Activated CD4-positive, alpha-beta T cell treated with anti-CD3 and anti-CD28 coated beads for 48 hours (primary cell): Measurements from ENCODE around the gene BORCS5.
"Not testable (repeated sequence)": the region's sequence is repeated elsewhere in the genome, so short reads cannot be mapped to it uniquely, and the experiment has no call there.

Source experiments
- DNase-seq: peaks from one replicate; pipeline ENCODE4 v3.0.0-alpha.2; 2020

BORCS5 gene

DNA sequence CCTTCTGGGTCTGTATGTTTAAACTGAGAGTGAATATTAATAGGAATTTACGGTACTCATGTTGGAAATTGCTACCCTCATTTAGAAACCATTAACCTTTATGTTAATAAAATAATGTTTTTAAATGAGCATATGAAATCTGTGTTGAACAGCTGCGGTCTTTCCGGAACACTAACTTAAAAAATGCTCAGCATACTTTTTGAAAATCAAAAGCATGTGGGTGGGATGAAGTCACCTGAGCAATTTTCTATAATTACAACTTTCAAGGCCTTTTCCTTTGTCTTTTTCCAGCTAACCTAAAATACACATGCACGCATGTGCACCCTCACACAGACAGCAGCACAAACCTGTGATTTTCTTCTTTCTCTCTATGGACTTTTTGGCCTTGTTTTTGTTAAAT lies 39.8 kb downstream of the BORCS5 start:
- no peak for DNase-seq

DNA sequence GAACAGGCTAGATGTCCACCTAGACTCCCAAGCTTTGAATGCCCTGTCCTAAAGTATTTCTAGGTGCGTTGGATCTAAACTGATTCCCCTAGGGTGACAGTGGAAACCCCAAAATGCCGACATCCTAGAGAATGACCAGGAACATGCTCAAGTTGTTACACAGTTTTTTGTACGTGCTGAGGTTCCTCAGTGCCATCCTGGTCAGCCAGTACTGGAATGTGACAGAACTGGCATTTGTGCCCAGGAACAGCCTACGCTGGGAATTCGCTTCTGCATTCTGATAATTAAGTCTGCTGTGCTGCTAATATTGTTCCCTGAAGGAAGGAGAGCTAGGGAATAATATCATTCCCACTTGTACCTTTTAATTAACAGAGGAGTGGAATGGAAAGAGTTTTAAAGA lies 40.3 kb downstream of the BORCS5 start:
- no peak for DNase-seq

DNA sequence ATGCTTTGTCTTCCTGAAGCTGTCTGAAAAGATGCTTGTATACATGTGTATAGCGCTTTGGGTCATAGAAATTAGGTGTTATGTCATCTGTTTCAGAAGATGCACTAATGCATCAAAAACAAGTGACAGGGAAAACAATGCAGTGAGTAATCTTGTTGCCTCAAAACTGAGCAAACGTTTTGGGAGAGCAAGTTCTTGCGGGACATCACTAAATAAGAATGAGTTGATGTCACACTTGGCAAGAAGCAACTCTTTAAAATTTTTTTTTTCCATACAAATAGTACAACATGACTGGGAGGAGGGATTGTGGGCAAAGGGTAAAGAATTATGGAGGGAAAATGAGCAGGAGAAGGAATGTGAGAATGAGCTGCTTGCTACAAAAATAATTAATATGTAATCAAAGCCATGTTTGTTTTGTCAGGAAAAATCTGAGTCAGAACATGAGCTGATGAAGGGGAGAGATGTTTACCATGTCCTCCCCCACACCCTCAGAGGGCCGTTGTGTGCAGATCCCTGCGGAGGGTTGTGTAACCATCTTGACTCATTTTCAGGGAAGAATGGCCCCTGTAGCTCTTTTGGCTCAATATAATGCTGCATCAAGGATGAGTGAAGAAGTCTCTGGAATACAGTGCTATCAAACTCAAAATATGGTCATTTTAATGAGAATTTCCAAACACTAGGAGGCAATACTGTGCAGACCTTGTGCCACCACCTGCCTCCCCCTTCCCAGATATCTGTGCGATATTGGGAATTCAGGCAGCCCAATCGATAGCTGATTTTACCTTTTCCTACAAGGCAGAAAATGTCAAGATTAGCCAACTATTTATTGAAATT lies 41.4 kb downstream of the BORCS5 start:
- no peak for DNase-seq

DNA sequence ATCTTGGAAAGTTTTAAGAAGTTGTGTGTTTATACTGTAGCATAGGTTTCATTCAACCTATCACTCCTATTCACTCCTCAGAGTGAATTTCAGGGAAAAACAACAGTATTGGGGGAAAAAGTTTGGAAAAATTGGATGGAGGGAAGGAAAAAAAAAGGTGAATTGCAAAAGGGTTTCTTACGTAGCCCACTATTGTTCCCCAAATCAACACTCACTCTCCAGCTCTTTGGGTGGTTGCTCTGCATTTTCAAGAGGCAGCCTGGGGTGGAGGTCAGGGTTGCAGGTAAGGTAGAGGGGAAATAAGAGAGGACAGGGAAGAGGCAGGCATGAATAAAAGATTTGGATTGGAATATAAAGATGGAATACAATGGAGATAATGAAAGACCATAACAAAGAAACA lies 42.3 kb downstream of the BORCS5 start:
- no peak for DNase-seq

DNA sequence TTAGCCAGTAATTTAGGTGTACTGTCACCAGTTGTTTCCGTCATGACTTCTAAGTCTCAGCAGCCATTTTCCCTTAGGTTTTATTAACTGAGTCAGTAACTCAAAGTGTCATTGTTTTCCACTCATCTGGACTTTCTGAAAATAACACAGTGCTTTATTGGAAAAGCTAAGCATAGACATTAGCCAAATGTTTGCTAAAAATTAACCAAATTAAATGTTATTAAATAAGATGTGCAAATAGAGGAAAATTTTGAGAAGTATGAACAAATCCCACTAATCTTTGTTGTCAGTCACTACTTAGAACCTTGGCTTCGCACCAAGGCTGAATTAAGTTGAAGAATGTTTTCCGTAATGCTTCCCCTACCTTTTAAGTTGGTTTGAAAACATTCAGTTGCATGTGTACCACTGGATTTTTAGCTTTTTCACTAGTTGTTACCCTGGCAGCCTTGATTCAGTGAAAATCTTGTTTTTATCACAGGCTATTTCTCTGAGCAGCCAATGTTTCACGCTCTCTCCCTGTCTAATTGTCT lies 43.0 kb downstream of the BORCS5 start:
- no peak for DNase-seq

DNA sequence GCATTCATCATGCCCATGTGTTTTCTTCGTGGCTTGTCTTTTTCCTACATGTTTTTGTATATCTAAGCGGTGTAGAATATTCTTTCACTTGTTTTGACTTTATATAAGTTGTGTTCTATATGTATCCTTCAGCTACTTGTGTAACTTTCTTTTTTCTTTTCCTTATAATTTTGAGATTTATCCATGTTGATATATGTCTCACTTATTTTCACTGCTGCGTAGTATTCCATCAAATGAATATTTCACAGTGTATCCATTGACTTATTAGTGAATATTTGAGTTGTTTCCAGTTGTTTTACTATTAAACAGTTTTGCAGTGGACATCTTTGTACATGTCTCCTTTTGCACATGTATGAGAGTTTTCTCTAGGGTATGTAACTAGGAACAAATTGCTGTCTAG lies 43.9 kb downstream of the BORCS5 start:
- no peak for DNase-seq

DNA sequence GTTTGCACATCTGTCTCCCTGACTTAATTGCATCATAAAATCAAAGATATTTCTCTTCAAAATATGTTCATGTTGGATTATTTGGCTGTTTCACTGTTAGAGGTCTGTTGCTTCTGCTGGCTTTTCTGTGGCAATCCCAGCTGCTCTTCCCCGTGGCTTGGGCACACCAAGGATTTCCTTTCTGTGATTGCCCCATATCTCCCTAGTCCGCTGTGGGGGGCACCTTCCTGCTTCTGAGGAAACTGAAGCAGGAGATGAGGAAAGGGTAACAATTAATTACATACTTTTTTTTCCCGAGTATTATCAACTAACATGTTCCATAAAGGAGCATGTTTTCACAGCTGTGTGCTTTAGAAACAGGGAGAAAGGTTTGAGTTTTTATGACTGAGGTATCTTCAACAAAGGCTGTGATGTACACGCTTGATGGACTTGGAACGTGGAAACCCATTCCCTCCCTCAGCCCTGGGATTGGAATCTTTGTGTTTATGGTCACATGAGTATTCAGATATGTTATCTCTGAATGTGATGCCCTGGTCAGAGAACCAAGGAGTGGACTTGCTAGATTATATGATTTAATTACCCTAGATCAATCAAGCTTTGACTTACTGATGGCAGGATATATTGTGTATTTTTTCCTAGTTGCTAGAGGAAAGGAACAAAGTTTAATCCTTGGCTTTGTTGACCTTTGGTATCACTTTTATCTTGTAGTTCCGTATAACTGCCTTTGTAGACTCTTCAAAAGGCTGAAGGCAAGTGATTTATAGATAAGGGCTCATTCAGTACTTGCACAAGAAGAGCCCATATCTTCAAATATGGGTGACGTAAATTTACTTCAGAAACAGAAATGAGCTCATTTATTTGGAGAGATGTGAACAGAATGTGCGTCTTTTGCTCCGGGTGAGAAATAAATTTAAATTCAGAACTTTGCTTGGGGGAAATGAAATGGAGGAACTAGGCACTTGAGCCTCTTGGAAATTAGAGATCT lies 46.7 kb downstream of the BORCS5 start:
- DNase-seq, result no peak

DNA sequence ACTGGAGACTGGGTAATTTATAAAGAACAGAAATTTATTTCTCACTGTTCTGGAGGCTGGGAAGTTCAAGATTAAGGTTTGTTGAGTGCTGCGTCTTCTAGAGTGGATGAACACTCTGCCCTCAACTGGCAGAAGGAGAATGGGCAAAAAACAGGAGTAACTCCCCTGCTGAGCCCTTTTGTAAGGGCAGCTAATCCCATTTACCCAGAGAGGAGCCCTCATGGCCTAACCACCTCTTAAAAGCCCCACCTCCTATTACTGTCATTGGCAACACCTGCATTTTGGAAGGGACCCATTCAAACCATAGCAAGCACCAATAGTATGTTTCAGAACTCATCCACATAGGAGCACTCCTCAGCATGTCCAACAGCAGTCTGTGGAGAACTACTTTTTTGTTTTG lies 47.4 kb downstream of the BORCS5 start:
- no peak for DNase-seq

DNA sequence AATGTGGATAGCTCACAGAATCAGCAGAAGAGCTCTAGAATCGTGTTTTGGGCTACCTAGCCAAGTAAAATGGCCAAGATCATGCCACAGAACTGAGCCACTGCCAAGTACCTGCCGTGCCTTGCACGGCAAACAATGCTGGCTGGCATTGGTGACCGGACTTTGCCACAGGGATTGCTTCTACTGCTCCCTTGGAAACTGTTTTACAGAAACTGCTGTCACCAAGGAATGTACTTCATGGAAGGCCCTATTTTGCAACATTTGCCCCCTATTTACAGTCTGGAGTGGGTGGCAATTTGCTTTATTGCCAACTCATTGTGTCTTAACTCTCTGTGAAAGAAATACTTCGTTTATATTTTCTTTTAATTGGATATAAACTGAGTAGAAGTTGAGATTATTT lies 49.0 kb downstream of the BORCS5 start:
- no peak for DNase-seq

DNA sequence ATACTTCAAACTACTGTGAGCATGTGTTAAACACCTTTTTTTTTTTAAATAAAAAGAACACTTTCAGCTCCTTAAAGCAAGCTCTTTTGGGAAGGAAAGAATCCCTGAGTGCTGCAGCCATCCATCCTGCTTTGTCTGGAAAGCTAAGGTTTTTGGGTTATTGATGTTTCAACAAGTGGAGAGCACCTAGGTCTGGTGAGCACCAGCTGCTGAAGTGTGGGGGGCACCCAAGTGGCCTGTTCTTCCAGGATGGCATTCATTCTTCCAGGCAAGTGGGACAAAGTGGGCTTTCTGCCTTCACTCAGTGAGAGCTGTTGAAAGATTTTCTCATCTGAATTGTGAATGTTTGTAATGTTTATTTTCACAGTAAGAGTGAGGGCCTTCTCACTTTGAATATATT lies 49.9 kb downstream of the BORCS5 start:
- no peak for DNase-seq

DNA sequence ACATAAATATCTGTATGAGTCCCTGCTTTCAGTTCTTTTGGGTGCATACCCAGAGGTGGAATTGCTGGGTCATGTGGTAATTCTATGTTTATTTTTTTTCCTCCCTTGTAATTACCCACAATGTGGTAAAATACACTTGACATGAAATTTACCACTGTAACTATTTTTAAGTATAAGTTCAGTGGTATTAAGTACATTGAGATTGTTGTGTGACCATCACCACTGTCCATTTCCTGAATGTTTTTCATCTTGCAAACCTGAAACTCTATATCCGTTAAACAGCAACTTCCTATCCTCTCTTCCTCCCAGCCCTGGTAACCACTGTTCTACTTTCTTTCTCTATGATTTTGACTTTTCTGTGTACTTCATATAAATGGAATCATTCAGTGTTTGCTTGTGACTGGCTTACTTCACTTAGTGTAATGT lies 51.4 kb downstream of the BORCS5 start:
- DNase-seq, result no peak

DNA sequence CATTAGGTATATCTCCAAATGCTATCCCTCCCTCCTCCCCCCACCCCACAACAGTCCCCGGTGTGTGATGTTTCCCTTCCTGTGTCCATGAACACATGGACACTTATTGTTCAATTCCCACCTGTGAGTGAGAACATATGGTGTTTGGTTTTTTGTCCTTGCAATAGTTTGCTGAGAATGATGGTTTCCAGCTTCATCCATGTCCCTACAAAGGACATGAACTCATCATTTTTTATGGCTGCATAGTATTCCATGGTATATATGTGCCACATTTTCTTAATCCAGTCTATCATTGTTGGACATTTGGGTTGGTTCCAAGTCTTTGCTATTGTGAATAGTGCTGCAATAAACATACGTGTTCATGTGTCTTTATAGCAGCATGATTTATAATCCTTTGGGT lies 52.5 kb downstream of the BORCS5 start:
- not testable (repeated sequence) for DNase-seq

DNA sequence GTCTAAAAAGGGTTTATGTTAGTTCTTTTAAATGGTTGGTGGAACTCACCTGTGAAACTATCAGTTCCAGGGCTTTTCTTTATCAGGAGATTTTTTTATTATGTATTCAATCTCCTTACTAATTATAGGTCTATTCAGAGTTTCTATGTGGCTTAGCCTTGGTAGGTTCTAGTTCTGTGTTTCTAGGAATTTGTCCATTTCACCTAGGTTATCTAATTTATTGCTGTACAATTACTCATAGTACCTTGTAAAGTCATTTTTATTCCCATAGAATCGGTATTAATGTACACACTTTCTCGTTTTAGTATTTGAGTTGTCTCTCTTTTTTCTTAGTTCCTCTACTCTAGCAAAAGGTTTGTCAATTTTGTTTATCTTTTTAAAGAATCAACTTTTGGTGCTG lies 59.0 kb downstream of the BORCS5 start:
- no peak for DNase-seq

DNA sequence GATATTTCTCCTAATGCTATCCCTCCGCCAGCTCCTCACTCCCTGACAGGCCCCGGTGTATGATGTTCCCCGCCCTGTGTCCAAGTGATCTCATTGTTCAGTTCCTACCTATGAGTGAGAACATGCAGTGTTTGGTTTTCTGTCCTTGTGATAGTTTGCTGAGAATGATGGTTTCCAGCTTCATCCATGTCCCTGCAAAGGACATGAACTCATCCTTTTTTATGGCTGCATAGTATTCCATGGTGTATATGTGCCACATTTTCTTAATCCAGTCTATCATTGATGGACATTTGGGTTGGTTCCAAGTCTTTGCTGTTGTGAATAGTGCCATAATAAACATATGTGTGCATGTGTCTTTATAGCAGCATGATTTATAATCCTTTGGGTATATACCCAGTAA lies 62.3 kb downstream of the BORCS5 start:
- not testable (repeated sequence) for DNase-seq

DNA sequence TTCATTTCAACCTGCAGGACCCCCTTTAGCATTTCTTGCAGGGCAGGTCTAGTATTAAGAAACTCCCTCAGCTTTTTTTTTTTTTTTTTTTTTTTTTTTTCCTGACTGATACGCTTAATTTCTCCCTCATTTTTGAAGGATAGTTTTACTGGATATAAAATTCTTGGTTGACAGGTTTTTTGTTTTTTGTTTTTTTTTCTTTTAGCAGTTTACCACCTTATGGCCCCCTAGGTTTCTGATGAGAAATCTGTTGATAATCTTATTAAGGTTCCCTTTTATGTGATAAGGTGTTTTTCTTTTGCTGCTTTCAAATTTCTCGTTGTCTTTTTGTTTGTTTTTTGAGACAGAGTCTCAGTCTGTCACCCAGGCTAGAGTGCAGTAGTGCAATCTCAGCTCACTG lies 66.5 kb downstream of the BORCS5 start:
- no peak for DNase-seq

DNA sequence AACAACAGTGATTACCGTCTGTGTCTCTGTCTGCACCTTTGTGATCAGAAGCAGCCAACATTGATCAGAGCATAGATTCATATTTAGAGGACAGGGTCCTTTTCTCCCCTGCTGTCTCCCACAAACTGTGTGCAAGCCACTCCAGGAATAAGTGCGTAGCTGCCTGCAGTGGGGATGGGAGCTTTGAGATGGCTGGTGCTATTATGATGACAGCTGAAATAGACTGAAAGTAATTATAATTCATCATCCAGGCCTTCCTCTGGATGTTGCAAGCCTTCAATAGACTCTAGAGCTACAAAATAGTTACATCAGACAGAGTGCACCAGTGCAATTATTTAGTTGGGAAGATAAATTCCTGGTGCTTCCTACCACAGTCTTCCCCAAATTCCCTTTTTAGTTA lies 68.1 kb downstream of the BORCS5 start:
- DNase-seq, result no peak

DNA sequence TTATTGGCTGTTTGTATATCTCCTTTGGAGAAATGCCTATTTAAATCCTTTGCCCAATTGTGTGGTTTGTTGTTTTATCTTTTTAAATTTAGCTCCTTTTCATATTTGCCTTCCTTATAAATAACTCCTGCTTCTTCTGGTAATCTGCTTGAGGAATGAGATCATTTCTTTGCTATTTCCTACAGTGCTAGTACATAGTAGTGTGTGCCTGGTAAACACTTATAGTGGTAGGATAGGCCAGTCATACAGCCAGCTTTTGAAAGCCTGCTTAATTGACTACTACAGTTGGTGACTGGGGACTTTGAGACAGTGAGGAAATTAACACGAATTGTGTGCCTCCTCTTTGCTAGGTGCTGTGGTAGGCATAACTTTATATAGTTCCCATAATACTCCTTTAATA lies 68.7 kb downstream of the BORCS5 start:
- no peak for DNase-seq

DNA sequence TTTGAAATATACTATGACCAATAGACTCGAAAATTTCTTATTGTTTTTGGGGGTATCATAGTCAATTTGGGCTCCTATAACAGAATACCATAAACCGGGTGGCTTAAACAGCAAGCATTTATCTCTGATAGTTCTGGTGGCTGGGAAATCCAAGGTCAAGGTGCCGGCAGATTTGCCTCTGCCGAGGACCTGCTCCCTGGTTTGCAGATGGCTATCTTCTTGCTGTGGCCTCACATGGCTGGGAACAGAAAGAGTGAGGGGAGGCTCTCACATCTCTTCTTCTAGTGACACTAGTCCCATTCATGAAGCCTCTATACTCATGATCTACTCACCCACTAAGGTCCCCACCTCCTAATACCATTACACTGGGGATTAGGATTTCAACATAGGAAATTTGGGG lies 70.7 kb downstream of the BORCS5 start:
- no peak for DNase-seq

DNA sequence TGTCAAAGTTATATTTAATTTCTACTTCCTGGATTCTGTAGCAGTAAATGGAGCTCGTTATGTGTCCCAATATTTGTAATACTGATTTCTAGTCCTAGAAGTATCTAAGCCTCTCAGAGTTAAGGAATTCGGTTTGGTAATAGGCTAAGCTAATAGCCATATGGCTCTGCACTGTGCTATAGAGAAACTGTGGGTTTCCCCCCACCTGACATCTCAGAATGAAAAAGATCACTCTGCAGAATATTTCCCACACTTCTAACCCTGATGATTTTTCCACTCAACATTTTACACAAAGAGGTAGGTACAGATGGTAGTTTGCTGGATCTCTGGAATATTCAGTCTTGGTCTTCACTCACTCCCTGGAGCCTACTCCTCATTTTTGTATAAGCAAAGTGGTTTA lies 71.2 kb downstream of the BORCS5 start:
- no peak for DNase-seq

DNA sequence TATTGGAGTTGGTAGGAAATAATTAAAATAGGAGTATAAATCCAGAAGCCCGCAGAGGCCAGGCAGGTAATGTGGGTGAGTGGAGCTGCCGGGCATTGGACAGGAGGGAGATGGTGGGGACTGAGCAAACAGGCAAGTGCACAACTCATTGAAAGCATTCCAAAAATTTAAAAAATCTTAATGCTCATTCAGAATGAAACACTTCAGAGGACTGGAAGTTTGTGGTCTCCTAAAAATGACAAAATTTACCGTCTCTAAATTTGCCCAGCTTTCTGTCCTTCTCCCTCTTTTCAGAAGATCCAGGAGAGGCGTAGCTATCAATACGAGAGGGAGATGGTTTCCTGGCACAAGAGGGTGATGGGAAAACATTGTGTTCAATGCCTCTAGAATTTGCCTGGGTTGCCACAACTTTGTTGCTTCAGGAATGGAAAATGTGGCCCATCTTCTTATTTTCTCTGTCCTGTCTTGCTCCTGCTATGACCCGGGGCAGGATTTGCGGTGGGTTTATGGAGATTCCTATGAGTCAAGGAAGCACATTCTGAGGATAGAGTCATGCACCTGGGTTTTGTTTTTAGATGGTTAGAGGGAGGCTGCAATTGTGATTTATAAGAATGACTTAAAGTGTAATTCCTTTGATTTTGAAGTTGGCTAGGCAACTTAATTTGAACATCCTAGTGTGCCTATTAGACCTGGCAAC lies 72.2 kb downstream of the BORCS5 start:
- peak; percentile 30 for DNase-seq

DNA sequence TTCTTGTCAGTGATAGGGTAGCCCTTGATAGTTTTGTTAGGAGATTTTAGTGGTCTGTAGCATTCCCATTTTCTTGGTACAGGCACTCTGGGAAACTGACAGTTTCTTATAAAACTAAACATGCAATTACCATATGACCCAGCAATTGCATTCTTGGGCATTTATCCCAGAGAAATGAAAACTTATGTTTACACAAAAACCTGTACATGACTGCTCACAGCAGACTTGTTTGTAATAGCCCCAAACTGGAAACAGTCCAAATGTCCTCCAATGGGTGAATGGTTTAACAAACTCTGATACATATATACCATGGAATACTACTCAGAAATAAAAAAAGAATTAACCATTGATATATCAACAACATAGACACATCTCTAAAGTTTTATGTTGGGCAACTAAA lies 75.5 kb downstream of the BORCS5 start:
- no peak for DNase-seq

DNA sequence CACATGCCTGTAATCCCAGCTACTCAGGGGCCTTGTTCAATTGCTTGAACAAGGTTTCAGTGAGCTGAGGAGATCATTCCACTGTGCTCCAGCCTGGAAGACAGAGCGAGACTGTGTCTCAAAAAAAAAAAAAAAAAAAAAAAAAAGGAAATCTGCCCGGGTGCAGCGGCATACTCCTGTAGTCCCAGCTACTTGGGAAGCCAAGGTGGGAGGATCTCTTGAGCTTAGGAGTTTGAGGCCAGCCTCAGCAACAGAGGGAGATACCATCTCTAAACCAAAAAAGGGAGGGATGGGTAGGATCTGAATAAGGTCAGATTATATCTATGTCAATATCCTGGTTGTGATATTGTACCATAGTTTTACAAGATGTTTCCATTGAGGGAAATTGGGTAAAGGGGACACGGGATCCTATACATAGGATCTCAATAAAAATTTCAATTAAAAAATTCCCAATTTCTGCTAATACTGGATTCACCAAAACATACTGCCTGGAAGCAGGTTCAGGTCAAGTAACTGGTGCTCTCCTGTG lies 76.4 kb downstream of the BORCS5 start:
- no peak for DNase-seq

DNA sequence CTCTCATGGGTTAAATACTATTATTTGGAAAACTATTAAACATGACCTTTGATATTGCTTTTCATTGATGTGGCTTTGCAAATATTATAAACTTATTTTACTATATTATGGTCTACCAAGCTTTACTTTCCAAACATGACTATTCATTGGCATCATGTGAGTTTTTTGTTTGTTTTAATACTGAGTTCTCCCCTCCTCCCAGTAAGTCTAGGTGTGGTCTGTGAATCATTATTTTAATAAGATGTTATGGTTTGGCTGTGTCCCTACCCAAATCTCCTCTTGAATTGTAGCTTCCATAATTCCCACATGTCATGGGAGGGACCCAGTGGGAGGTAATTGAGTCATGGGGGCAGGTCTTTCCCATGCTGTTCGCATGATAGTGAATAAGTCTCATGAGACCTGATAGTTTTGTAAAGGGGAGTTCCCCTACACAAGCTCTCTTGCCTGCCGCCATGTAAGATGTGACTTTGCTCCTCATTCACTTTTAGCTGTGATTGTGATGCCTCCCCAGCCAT lies 80.0 kb downstream of the BORCS5 start:
- no peak for DNase-seq
